Skeletal muscle tissue (tissue), 4 donors: ENCODE results near the gene MKRN2OS. TPM values are rescaled to one million over a fixed set of nuclear protein-coding genes. Genes with fewer than 3 reads are reported as not detected.

Experiments used
- H3K27ac ChIP-seq: one replicate; pipeline ENCODE4 v1.7.0; 2013; ENCODE audit warnings: mild to moderate bottlenecking, low read depth, low read length, inconsistent platforms
- H3K27me3 ChIP-seq, 3 donors: one replicate each; pipeline ENCODE4 v1.7.0; 2013; ENCODE audit warnings: low read length in 3 of 3; ENCODE audit not compliant: control insufficient read depth in 3 of 3, insufficient read depth in 3 of 3
- H3K36me3 ChIP-seq, 3 donors: one replicate each; pipeline ENCODE4 v1.7.0; 2013; ENCODE audit warnings: low read length in 3 of 3; ENCODE audit not compliant: control insufficient read depth in 3 of 3, insufficient read depth in 3 of 3
- H3K4me1 ChIP-seq, 3 donors: one replicate each; pipeline ENCODE4 v1.7.0; 2013; ENCODE audit warnings: low read length in 3 of 3, mild to moderate bottlenecking in 3 of 3; ENCODE audit not compliant: control insufficient read depth in 3 of 3, insufficient read depth in 3 of 3
- H3K4me3 ChIP-seq, 3 donors: one replicate each; pipeline ENCODE4 v1.7.0; 2013; ENCODE audit warnings: low read length in 3 of 3
- H3K9ac ChIP-seq, 3 donors: one replicate each; pipeline ENCODE4 v1.7.0; 2013; ENCODE audit warnings: low read length in 3 of 3, mild to moderate bottlenecking in 3 of 3, moderate library complexity in 2 of 3, low read depth in 1 of 3
- H3K9me3 ChIP-seq, 3 donors: one replicate each; pipeline ENCODE4 v1.7.0; 2013; ENCODE audit warnings: low read length in 3 of 3; ENCODE audit not compliant: control insufficient read depth in 3 of 3
- total RNA-seq: library from RNA; depleted of rRNA; stranded (reverse); fragments of >200 nt; gene quantifications from one replicate; pipeline ENCODE4 v1.2.3, GENCODE V29; 2014
- donor health status: Osteomylitis.

The MKRN2OS gene
- total RNA-seq, 1 donor from 2014 or later = not detected

GRCh38 chr3:12527757-12528143, 17.5 kb downstream of the MKRN2OS start:
- peaks cover 11 to 38% (median 24%) of the 10 kb centered on the region in 3 donors for H3K36me3 ChIP-seq

DNA sequence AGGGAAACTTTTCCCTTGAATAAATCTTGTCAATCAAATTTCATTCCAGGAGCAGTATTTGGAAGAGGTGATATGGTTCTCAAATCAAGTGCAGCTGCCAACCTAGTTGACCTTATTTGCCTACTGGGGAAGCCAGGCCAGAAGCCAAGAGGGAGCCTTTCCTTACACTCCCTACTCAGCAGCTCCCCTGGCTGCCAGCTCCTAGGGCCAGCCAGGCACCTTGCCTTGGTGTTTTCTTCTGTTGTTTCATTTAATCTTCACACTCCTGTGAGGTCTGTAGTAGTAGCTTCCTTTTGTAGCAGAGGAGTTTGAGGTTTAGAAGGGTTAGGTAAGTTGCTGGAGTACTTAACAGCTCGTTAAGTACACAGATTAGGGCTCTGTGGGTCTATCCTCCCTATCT, 22.6 kb downstream of the MKRN2OS start:
- peaks cover 4 to 20% (median 19%) of the 10 kb centered on the region in 3 donors for H3K4me1 ChIP-seq
- no peak overlapping the region for H3K4me3 ChIP-seq
- no peaks in the 10 kb centered on the region for H3K27me3 ChIP-seq
- no peaks in the 10 kb centered on the region for H3K9me3 ChIP-seq
- peaks cover 5 to 14% (median 11%) of the 10 kb centered on the region in 3 donors for H3K36me3 ChIP-seq
- H3K27ac ChIP-seq = peak overlapping the region; percentile 14
- H3K9ac ChIP-seq = no peak overlapping the region

More at GRCh38 chr3:12527757-12528143, 17.5 kb downstream of the MKRN2OS start:
- Histone ChIP-seq H3K9me3 (no peaks in the 10 kb centered on the region), H3K9ac (no peak overlapping the region), H3K4me1 (peaks cover 4 to 13% (median 12%) of the 10 kb centered on the region in 3 donors), H3K27ac (no peak overlapping the region), H3K27me3 (no peaks in the 10 kb centered on the region), H3K4me3 (no peak overlapping the region)

DNA sequence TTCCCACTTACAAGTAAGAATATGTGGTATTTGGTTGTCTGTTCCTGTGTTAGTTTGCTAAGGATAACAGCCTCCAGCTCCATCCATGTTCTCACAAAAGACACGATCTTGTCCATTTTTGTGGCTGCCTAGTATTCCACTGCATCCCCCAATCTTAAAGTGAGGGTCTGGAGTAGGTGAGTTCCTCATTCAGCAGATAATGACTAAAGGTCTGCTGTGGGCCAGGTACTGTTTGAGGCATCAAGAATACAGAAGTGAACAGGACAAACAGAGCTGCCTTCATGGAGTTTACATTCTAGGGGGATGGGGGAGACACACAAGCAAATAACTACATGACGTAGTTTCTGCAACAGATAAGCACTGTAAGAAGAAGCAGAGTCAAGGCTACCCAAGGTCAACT, 24.3 kb downstream of the MKRN2OS start:
- Histone ChIP-seq H3K4me1 (peaks cover 4 to 14% (median 12%) of the 10 kb centered on the region in 3 donors), H3K9ac (no peak overlapping the region), H3K9me3 (no peaks in the 10 kb centered on the region), H3K36me3 (peaks cover 5 to 11% (median 6%) of the 10 kb centered on the region in 3 donors), H3K27me3 (no peaks in the 10 kb centered on the region), H3K27ac (no peak overlapping the region), H3K4me3 (no peak overlapping the region)

- H3K4me1 ChIP-seq = peaks cover 11 to 21% (median 16%) of the 10 kb centered on the region in 3 donors
- H3K27ac ChIP-seq = no peak overlapping the region
- H3K36me3 ChIP-seq = peaks cover 5 to 11% (median 6%) of the 10 kb centered on the region in 3 donors
- no peaks in the 10 kb centered on the region for H3K27me3 ChIP-seq
- no peaks in the 10 kb centered on the region for H3K9me3 ChIP-seq
- no peak overlapping the region for H3K9ac ChIP-seq
- no peak overlapping the region for H3K4me3 ChIP-seq
Observed at GRCh38 chr3:12518261-12519028, 26.9 kb downstream of the MKRN2OS start.

GRCh38 chr3:12516873-12517272, 28.4 kb downstream of the MKRN2OS start:
- Histone ChIP-seq H3K9me3 (no peaks in the 10 kb centered on the region), H3K27me3 (no peaks in the 10 kb centered on the region), H3K36me3 (peaks cover 5 to 18% (median 6%) of the 10 kb centered on the region in 3 donors), H3K9ac (no peak overlapping the region), H3K4me3 (no peak overlapping the region), H3K4me1 (peaks cover 4 to 7% (median 6%) of the 10 kb centered on the region in 3 donors), H3K27ac (no peak overlapping the region)

DNA sequence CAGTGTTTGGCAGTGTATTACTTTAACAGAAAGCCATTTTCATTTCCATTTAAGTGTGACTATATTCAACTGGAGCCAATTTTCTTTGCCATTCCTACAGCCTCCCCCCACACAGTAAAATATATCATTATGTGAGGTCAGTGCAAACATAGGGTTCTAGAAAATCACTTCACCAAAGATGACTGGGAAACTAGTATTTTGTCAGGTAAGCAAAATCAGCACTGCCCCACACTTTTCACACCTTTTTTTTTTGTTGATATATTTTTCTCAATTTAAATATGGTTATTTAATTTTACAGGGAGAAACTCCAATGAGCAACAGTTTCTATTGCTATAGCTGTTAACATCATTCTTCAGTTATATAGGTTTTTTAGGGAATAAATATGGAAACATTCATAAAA, 29.7 kb downstream of the MKRN2OS start:
- Histone ChIP-seq H3K4me1 (peaks cover 4 to 7% (median 6%) of the 10 kb centered on the region in 3 donors), H3K36me3 (peaks cover 2 to 12% (median 6%) of the 10 kb centered on the region in 3 donors), H3K27ac (no peak overlapping the region), H3K4me3 (no peak overlapping the region), H3K9ac (no peak overlapping the region), H3K9me3 (no peaks in the 10 kb centered on the region), H3K27me3 (no peaks in the 10 kb centered on the region)

- H3K36me3 ChIP-seq = peaks cover 1 to 13% (median 5%) of the 10 kb centered on the region in 3 donors
- H3K4me1 ChIP-seq = peaks cover 4 to 7% (median 6%) of the 10 kb centered on the region in 3 donors
- no peaks in the 10 kb centered on the region for H3K27me3 ChIP-seq
- H3K9ac ChIP-seq = no peak overlapping the region
- H3K9me3 ChIP-seq = no peaks in the 10 kb centered on the region
- H3K4me3 ChIP-seq = no peak overlapping the region
- H3K27ac ChIP-seq = no peak overlapping the region
Observed at GRCh38 chr3:12513694-12514446, 31.4 kb downstream of the MKRN2OS start.

GRCh38 chr3:12512534-12513118, 32.7 kb downstream of the MKRN2OS start:
- H3K4me1 ChIP-seq = peaks cover 10 to 15% (median 12%) of the 10 kb centered on the region in 3 donors
- no peak overlapping the region for H3K27ac ChIP-seq
- H3K4me3 ChIP-seq = no peak overlapping the region
- H3K36me3 ChIP-seq = peaks cover 0 to 13% (median 2%) of the 10 kb centered on the region in 3 donors
- H3K9me3 ChIP-seq = no peaks in the 10 kb centered on the region
- no peaks in the 10 kb centered on the region for H3K27me3 ChIP-seq
- H3K9ac ChIP-seq = no peak overlapping the region

DNA sequence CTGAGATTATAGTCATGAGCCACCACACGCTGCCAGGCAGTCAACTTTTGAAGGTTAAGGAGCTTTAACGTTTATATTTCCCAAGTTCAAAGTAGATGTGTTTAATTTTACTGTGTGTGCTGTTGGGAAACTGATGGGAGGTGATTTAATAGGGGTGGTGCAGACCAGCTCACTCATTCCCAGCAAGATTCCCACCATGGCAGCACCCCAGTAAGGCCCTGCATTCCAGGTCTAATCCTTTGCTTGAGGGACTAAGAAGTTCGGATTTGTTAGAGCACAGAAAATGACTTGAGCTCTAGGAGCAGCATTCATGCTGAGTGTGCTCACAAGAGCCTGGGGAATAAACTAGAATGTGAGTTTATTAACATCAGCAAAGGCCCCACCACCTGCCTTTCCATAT, 35.8 kb downstream of the MKRN2OS start:
- Histone ChIP-seq H3K9me3 (no peaks in the 10 kb centered on the region), H3K27me3 (no peaks in the 10 kb centered on the region), H3K4me1 (peaks cover 11 to 18% (median 16%) of the 10 kb centered on the region in 3 donors), H3K9ac (peak overlapping the region in 1 of 3 donors; percentile 37), H3K4me3 (no peak overlapping the region), H3K36me3 (peaks cover 7 to 15% (median 7%) of the 10 kb centered on the region in 3 donors), H3K27ac (no peak overlapping the region)
